ENCODE data around the gene NCK1.

The NCK1 gene

DNA sequence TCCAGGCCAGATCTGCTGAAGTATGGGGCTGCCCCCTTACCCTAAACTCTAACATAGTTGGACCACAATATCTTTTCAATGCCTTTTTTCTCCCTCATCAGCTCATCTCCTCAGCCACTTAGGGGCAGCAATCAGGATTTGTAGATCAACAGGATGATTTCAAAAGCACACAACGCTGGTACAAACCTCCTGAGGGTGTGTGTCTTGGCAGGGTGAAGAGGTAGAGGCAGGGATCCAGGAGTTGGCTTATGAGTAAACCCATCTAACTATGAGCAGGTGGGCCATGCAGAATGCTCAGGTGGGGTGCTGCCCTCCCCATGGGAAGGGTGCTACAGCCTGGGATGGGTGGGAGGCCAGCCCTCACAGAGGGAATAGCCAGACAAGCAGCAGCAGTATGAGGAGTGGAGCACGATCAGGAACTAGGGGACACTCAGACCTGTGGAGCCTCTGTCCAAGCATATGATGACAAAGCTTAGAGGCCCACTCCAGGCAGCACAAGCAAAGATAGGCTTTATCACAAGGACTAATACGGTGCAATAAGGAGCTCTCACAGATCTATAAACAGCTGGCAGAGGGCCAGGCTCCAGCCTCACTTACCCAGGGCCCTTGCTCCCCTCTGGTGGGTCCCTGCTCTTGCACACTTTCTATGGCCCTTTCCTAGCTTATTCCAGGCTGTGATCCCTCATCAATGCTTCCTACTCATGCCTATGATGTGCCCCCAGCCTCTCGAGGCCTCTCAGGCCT lies 127.9 kb downstream of the NCK1 start:
- DNase-seq = no peak

DNA sequence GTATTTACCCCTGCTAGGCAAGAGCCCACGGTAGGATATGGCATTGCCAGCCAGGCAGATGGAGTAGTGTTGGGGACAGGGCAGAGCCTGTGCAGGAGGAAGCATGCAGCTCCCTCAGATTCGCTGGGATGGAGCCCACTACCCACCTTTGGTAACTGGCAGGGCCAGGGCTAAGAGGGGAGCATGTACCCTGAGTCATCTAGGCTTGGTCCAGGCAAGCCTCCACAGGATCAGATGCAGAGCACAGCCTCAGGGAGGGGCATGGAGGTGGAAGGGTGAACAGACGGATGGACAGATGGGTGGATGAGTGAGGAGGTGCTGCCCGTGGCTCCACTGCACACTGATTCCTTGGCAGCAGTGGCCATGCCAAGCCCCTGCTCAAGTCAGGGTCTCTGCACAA lies 128.8 kb downstream of the NCK1 start:
- no peak for DNase-seq

DNA sequence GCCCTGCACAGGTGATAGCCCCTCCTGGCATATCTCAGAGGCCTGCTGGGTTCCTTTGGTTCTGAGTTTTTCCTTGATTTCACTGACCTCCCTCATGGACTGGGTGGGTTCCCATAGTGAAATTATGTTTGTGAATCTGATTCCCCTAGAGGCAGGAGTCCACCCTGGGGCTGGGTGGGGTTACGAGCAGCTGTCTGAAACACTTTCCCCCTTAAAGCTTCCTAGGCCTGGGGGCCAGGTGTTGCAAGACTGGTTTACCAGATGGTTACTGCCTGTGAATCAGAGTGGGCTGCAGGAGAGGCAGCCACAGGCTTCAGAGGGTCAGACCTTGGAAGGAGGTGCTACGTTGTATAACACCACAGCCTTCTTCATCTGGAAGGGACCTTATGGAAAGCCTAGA lies 130.1 kb downstream of the NCK1 start:
- DNase-seq = no peak

DNA sequence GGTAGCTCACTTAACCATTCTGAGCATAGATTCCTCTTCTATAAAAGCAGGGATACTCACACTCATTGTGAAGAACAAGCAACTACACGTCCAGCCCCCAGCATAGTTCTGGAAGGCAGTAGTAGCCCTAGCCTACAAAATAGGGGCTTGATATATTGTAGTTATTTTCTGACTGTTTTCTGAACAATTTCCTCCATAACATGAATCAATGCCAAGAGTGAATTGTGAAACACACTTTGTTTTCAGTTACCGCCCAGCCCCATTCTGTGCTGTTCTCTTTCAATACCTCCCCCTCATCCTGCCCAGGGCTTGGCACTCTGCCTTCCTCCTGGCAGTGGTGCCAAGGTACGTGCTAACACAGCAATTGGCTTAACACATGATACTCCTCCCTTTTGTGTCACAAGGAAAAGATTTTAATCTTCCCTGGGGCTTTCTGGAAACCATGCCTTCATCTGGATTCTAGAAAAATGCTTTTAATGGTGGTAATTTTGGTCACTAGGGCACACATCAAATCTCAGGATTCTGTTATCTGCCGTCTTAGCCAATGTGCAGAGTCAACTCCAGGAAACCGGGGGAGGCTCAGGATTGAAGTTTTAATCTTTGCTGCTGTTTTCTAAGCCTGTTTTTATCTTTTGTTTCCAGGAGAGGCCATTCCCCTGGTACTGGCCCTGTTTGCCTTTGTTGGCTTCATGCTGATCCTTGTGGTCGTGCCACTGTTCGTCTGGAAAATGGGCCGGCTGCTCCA lies 132.9 kb downstream of the NCK1 start:
- DNase-seq = peak in 1 of 2 donors; percentile 53

DNA sequence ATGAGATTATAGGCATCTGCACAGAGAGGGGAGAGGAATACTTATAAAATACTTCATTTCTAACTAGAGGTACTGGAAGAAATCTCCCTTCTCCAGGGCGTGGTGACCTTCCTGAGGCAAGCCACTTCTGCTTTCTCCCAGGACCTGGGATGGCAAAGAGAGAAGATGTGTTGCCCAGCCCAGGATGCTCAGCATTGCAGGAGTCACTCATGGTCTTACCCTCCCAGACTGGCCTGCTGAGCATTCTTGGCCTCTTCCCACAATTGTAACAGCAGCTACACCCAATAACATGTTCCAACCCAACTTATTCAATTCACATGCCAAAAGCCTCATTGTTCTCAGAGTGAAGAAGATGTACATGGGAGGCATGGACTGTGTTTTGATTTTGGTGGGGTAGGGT lies 133.6 kb downstream of the NCK1 start:
- DNase-seq = no peak

All from bone marrow (tissue), 2 donors.